GM10266 (cell line): Measurements from ENCODE around the gene DRC3.
"Not testable (repeated sequence)": the region's sequence is repeated elsewhere in the genome, so short reads cannot be mapped to it uniquely, and the experiment has no call there.

Experiments used
- DNase-seq: peaks from one replicate; pipeline ENCODE4 v3.0.0; 2012; ENCODE audit errors: extremely low spot score
- CTCF ChIP-seq: IDR thresholded peaks from 2 replicates; pipeline ENCODE4 v1.5.1; 2012; ENCODE audit warnings: mild to moderate bottlenecking, low read depth; ENCODE audit not compliant: control insufficient read depth, insufficient read depth; ENCODE audit errors: missing control alignments

The DRC3 gene

GRCh38 chr17:17950347-17950746 lies 22.3 kb upstream of the DRC3 start:
- DNase-seq: no peak
- TF ChIP-seq CTCF: no peak

GRCh38 chr17:17950806-17951205 lies 21.9 kb upstream of the DRC3 start:
- DNase-seq: no peak
- TF ChIP-seq CTCF: no peak

- TF ChIP-seq CTCF: no peak
- DNase-seq: no peak
These were observed 21.1 kb upstream of the DRC3 start for GRCh38 chr17:17951524-17951923.

GRCh38 chr17:17952691-17953090 lies 20.0 kb upstream of the DRC3 start:
- no peak for DNase-seq

GRCh38 chr17:17954079-17954478 lies 18.6 kb upstream of the DRC3 start:
- DNase-seq: no peak
- no peak for TF ChIP-seq CTCF

More at GRCh38 chr17:17952691-17953090, 20.0 kb upstream of the DRC3 start:
- no peak for TF ChIP-seq CTCF

- DNase-seq: not testable (repeated sequence)
These were observed 16.8 kb upstream of the DRC3 start for GRCh38 chr17:17955790-17956341.

- no peak for TF ChIP-seq CTCF
- DNase-seq: no peak
These were observed 15.1 kb upstream of the DRC3 start for GRCh38 chr17:17957584-17957916.

GRCh38 chr17:17958982-17959381 lies 13.7 kb upstream of the DRC3 start:
- TF ChIP-seq CTCF: no peak

More at GRCh38 chr17:17958982-17959381, 13.7 kb upstream of the DRC3 start:
- DNase-seq: no peak
